K562 (cell line): ENCODE measurements around the gene HTR3E. TPM values are rescaled to one million over a fixed set of nuclear protein-coding genes. Genes with fewer than 3 reads are reported as not detected.

Source experiments
- ATAC-seq: fragments of 200-7000 bp; cut with Tn5 transposase; 3 replicates; pipeline ENCODE4 v1.9.1; 2020; ENCODE audit warnings: moderate library complexity
- BruUV-seq: library from RNA; stranded (reverse); fragments of 400-500 nt; replicated peaks from 2 replicates; lab custom pipeline; 2021; lab: Mats Ljungman, UMichigan
- CTCF ChIA-PET: fragments of 300-600 bp; formaldehyde crosslinking; extraction: SDS; loops from one replicate; lab custom pipeline; 2021; ENCODE audit warnings: low intra/inter-chr PET ratio; lab: Yijun Ruan, JAX
- POLR2A ChIA-PET: fragments of 300-600, 350-650 bp; sonication (Branson Sonifier 250); formaldehyde crosslinking; extraction: SDS; loops from one replicate; lab custom pipeline; 2021; ENCODE audit warnings: antibody characterized with exemption, inconsistent platforms; lab: Yijun Ruan, JAX
- DNase-seq, 4 experiments: peaks; one replicate each; pipeline versions ENCODE4 v3.0.0 to v3.0.0-alpha.2; 2011 to 2018; ENCODE audit warnings: low spot score in 3 of 4, mixed read lengths in 3 of 4; ENCODE audit errors: extremely low read depth in 1 of 4
- FAIRE-seq: peaks from 2 replicates; lab custom pipeline; 2011; peaks lifted over from hg19 to GRCh38; lab: Jason Lieb, UNC
- H2AFZ ChIP-seq: 2 replicates; pipeline ENCODE4 v1.6.0; 2011; ENCODE audit warnings: low read depth, low read length, control low read depth, inconsistent platforms
- H3K27ac ChIP-seq: fragments of 200-600 bp; 3 replicates; pipeline ENCODE4 v1.8.0; 2011; ENCODE audit warnings: low read depth, mild to moderate bottlenecking, control low read depth, inconsistent platforms, low read length, moderate library complexity, mixed read lengths; ENCODE audit errors: extremely low read depth
- H3K27me3 ChIP-seq, 2 experiments: fragments of 300-600 bp in 1 of 2; 2 replicates in 1 of 2; 3 replicates in 1 of 2; pipeline versions ENCODE4 v1.6.0 to v1.8.0; 2011; ENCODE audit warnings: inconsistent platforms in 2 of 2, low read length in 2 of 2, mild to moderate bottlenecking in 1 of 2, mixed read lengths in 1 of 2, moderate library complexity in 1 of 2; ENCODE audit not compliant: control insufficient read depth in 2 of 2, insufficient read depth in 2 of 2
- H3K36me3 ChIP-seq: fragments of 300-600 bp; 3 replicates; pipeline ENCODE4 v1.8.0; 2011; ENCODE audit warnings: mild to moderate bottlenecking, low read length, inconsistent platforms; ENCODE audit not compliant: control insufficient read depth, insufficient read depth
- H3K4me1 ChIP-seq, 2 experiments: fragments of 200-600 bp in 1 of 2; replicated peaks in 1 of 2; 2 replicates in 1 of 2; 3 replicates in 1 of 2; pipeline versions ENCODE4 v1.5.1 to v1.8.0; 2011; ENCODE audit warnings: inconsistent platforms in 2 of 2, low read length in 2 of 2, mild to moderate bottlenecking in 1 of 2, mixed read lengths in 1 of 2, moderate library complexity in 1 of 2; ENCODE audit not compliant: control insufficient read depth in 2 of 2, insufficient read depth in 2 of 2
- H3K4me2 ChIP-seq: 2 replicates; pipeline ENCODE4 v1.6.1; 2011; ENCODE audit warnings: low read length, control low read depth, inconsistent platforms, mixed read lengths; ENCODE audit not compliant: insufficient read depth
- H3K4me3 ChIP-seq: fragments of 200-600 bp; sonication (generic), shearing (Covaris generic); 2 replicates; pipeline ENCODE4 v1.5.1; 2016; ENCODE audit warnings: control low read depth, inconsistent platforms
- H3K79me2 ChIP-seq: fragments of 200-600 bp; 3 replicates; pipeline ENCODE4 v1.8.0; 2011; ENCODE audit warnings: low read length, inconsistent platforms; ENCODE audit not compliant: control insufficient read depth, insufficient read depth
- H3K9ac ChIP-seq, 2 experiments: 2 replicates each; pipeline versions ENCODE4 v1.6.0 to v1.6.1; 2011; ENCODE audit warnings: low read depth in 2 of 2, low read length in 2 of 2, control low read depth in 1 of 2, inconsistent platforms in 1 of 2, mild to moderate bottlenecking in 1 of 2, mixed read lengths in 1 of 2; ENCODE audit not compliant: insufficient read depth in 1 of 2
- H3K9me1 ChIP-seq: one replicate; pipeline ENCODE4 v1.6.0; 2011; ENCODE audit warnings: inconsistent platforms, mild to moderate bottlenecking, low read length, moderate library complexity; ENCODE audit not compliant: control insufficient read depth, insufficient read depth
- H3K9me3 ChIP-seq: replicated peaks from 2 replicates; pipeline ENCODE4 v1.5.1; 2011; ENCODE audit warnings: low read depth, low read length, inconsistent platforms; ENCODE audit not compliant: control insufficient read depth, insufficient read depth
- H4K20me1 ChIP-seq: replicated peaks from 2 replicates; pipeline ENCODE4 v1.6.1; 2011; ENCODE audit warnings: low read length, inconsistent platforms, mixed read lengths; ENCODE audit not compliant: control insufficient read depth, insufficient read depth
- CBFA2T3 ChIP-seq: fragments of 450-650 bp; IDR thresholded peaks from 2 replicates; pipeline ENCODE4 v1.6.1; 2017
- CCNT2 ChIP-seq: IDR thresholded peaks from 2 replicates; pipeline ENCODE4 v1.6.1; 2011; ENCODE audit warnings: borderline replicate concordance, low read depth, mild to moderate bottlenecking, moderate library complexity, mixed read lengths, low read length; ENCODE audit not compliant: insufficient read length; ENCODE audit errors: extremely low read depth
- CXXC5 ChIP-seq: fragments of 250-450 bp; sonication (Bioruptor Pico); IDR thresholded peaks from 2 replicates; pipeline ENCODE4 v1.8.0; 2022; ENCODE audit warnings: inconsistent platforms, mild to moderate bottlenecking, moderate library complexity
- DMBX1 ChIP-seq: fragments of 250-450 bp; sonication (Bioruptor Pico); IDR thresholded peaks from 2 replicates; pipeline ENCODE4 v1.8.0; 2022; ENCODE audit warnings: inconsistent platforms, mild to moderate bottlenecking, moderate library complexity, borderline replicate concordance
- FOXJ2 ChIP-seq: fragments of 200-800 bp; sonication (Bioruptor generic); IDR thresholded peaks from 2 replicates; pipeline ENCODE4 v1.6.1; 2016; ENCODE audit warnings: missing genetic modification characterization, missing compliant biosample characterization
- FOXM1 ChIP-seq, 2 experiments: fragments of 450-650 bp in 1 of 2; sonication (generic) in 1 of 2; formaldehyde crosslinking in 1 of 2; IDR thresholded peaks; 2 replicates each; pipeline versions ENCODE4 v1.6.1 to v1.9.0; 2017 to 2022; ENCODE audit warnings: low read depth in 2 of 2, mild to moderate bottlenecking in 2 of 2, missing genetic modification reagents in 1 of 2, moderate library complexity in 1 of 2
- GATA2 ChIP-seq: sonication (generic); formaldehyde crosslinking; IDR thresholded peaks from 2 replicates; pipeline ENCODE4 v1.4.0; 2020; ENCODE audit warnings: mild to moderate bottlenecking, missing genetic modification reagents
- HDAC8 ChIP-seq: fragments of 450-650 bp; IDR thresholded peaks from 2 replicates; pipeline ENCODE4 v1.6.1; 2016; ENCODE audit warnings: mild to moderate bottlenecking, missing genetic modification characterization, moderate library complexity, missing compliant biosample characterization
- ID3 ChIP-seq, 2 experiments: fragments of 250-450 bp in 1 of 2; fragments of 450-650 bp in 1 of 2; sonication (Bioruptor Pico) in 1 of 2; IDR thresholded peaks; 2 replicates each; pipeline versions ENCODE4 v1.6.1 to v1.8.0; 2016 to 2021; ENCODE audit warnings: mild to moderate bottlenecking in 2 of 2, moderate library complexity in 2 of 2, missing compliant biosample characterization in 1 of 2, missing genetic modification characterization in 1 of 2
- JUND ChIP-seq, 2 experiments: IDR thresholded peaks; 2 replicates in 1 of 2; 3 replicates in 1 of 2; pipeline ENCODE4 v1.6.1; 2011; ENCODE audit warnings: borderline replicate concordance in 2 of 2, low read depth in 2 of 2, low read length in 2 of 2, improper control_type of control experiment in 1 of 2, missing biosample characterization in 1 of 2, missing genetic modification characterization in 1 of 2, missing genetic modification reagents in 1 of 2
- KLF16 ChIP-seq: IDR thresholded peaks from 2 replicates; pipeline ENCODE4 v1.6.1; 2016; ENCODE audit warnings: antibody characterized with exemption
- NCOR1 ChIP-seq: fragments of 450-650 bp; IDR thresholded peaks from 2 replicates; pipeline ENCODE4 v1.6.1; 2016; ENCODE audit warnings: mild to moderate bottlenecking, moderate library complexity
- NR4A1 ChIP-seq, 2 experiments: fragments of 250-450 bp in 1 of 2; fragments of 450-650 bp in 1 of 2; sonication (Bioruptor Pico) in 1 of 2; IDR thresholded peaks; 2 replicates each; pipeline versions ENCODE4 v1.4.0 to v1.6.1; 2016 to 2020; ENCODE audit warnings: mild to moderate bottlenecking in 2 of 2, missing compliant biosample characterization in 1 of 2, missing genetic modification characterization in 1 of 2, moderate library complexity in 1 of 2
- RBBP5 ChIP-seq: fragments of 200-600 bp; sonication (generic); IDR thresholded peaks from 2 replicates; pipeline ENCODE4 v1.6.1; 2012; ENCODE audit warnings: borderline replicate concordance, mild to moderate bottlenecking, low read length, control low read depth, inconsistent platforms; ENCODE audit not compliant: insufficient read depth, poor library complexity, severe bottlenecking
- RBM17 ChIP-seq: fragments of 200-400 bp; formaldehyde crosslinking; IDR thresholded peaks from 2 replicates; pipeline ENCODE4 v1.6.1; 2017; ENCODE audit warnings: low read depth, mild to moderate bottlenecking, low read length, borderline replicate concordance
- RCOR1 ChIP-seq, 2 experiments: IDR thresholded peaks; 2 replicates each; pipeline ENCODE4 v1.6.1; 2012; ENCODE audit warnings: low read depth in 2 of 2, low read length in 2 of 2, borderline replicate concordance in 1 of 2, improper control_type of control experiment in 1 of 2
- SMARCC2 ChIP-seq: fragments of 450-650 bp; IDR thresholded peaks from 2 replicates; pipeline ENCODE4 v1.6.1; 2017; ENCODE audit warnings: antibody characterized with exemption, moderate library complexity, mild to moderate bottlenecking, low read depth
- STAT5A ChIP-seq: IDR thresholded peaks from 2 replicates; pipeline ENCODE4 v1.6.1; 2012; ENCODE audit warnings: low read length, inconsistent platforms, borderline replicate concordance
- TRIM24 ChIP-seq, 2 experiments: fragments of 450-650 bp; IDR thresholded peaks; 2 replicates each; pipeline ENCODE4 v1.6.1; 2016
- ZNF583 ChIP-seq: fragments of 250-450 bp; sonication (Bioruptor Pico); IDR thresholded peaks from 2 replicates; pipeline ENCODE4 v1.4.0; 2020
- ZNF589 ChIP-seq: fragments of 200-800 bp; sonication (Bioruptor generic); IDR thresholded peaks from 2 replicates; pipeline ENCODE4 v1.6.1; 2016; ENCODE audit warnings: low read depth, missing genetic modification characterization, missing compliant biosample characterization
- WGBS: fragments of 100-300 bp; shearing (Covaris generic); methylation state at CpG from one replicate; pipeline ENCODE4 v1.1.6; 2016; ENCODE audit warnings: low coverage, mixed read lengths; ENCODE audit not compliant: insufficient coverage; ENCODE audit errors: missing lambda C conversion rate; 5-methylcytosine and 5-hydroxymethylcytosine counted together
- in situ Hi-C: fragments of 300-500 bp; cut with MboI; formaldehyde crosslinking; loops from 4 replicates; pipeline ENCODE4 v1.15.0; 2018; ENCODE audit warnings: inconsistent platforms, mixed read lengths
- intact Hi-C: fragments of 100-400 bp; cut with micrococcal nuclease; formaldehyde crosslinking; loops from 2 replicates; pipeline ENCODE4 v1.14.2; 2022
- polyA plus RNA-seq, 8 experiments: library from polyadenylated mRNA; depleted of rRNA in 4 of 8; stranded (reverse) in 5 of 8; unstranded in 3 of 8; fragments of >200 nt; fragmentation: Nextera tagmentation in 2 of 8; fragmentation: Illumina TruSeq in 1 of 8; extraction: Ambion mirVana in 2 of 8; extraction: Trizol in 1 of 8; gene quantifications; 2 replicates each; pipeline versions ENCODE4 v1.2.1 to v1.2.3, GENCODE V29; 2011 to 2014; ENCODE audit warnings: inconsistent platforms in 1 of 8, missing spikeins in 1 of 8
- total RNA-seq, 7 experiments: library from RNA; depleted of rRNA in 6 of 7; stranded (reverse); fragments of >200 nt in 6 of 7; fragmentation: Illumina TruSeq in 2 of 7; extraction: Trizol in 2 of 7; gene quantifications; 2 replicates each; pipeline versions ENCODE4 v1.2.1 to v1.2.3, GENCODE V29; 2011 to 2021; ENCODE audit warnings: low replicate concordance in 1 of 7

HTR3E gene
- total and polyA plus RNA-seq, 9 of the 15 experiments (the other 6 are each of a cell fraction or from before 2014, with no cell fraction given): not detected

DNA sequence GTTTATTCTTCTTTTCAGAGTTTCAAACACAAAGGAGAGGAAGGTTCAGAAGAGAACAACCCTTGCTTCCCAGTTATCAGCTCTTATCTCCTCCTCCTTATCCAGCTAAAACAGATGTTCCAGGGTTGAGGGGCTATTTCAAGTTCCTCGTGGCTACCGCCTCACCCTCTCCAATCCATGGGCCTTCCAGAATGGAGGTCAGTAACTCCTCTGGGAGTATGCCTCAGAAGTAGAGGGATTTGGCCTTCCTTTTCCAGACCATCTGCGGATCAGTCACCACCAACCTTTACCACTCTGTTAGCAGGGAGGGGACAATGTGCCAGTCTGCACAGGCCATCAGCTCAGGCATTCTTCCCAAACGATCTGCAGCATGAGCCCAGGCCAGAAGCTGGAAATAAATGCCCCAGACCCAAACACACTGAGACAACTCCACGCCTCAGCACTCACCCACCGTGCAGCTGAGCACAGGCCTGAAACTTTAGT, 29.2 kb upstream of the HTR3E start:
- Histone ChIP-seq H3K27ac (peak overlapping the region; percentile 66), H3K27me3 (no peaks in the 10 kb centered on the region), H3K9me3 (peaks cover 6% of the 10 kb centered on the region), H4K20me1 (no peaks in the 10 kb centered on the region), H3K4me3 (no peak overlapping the region), H2AFZ (peak overlapping the region; percentile 92), H3K79me2 (no peaks in the 10 kb centered on the region), H3K4me2 (peak overlapping the region; percentile 45), H3K9me1 (no peaks in the 10 kb centered on the region), H3K36me3 (no peaks in the 10 kb centered on the region), H3K9ac (peak overlapping the region; percentile 37 to 45; a peak in 3 of 4 replicates), H3K4me1 (peaks cover 9 to 11% of the 10 kb centered on the region in 2 experiments; a peak in 4 of 5 replicates)
- CTCF ChIA-PET: no interaction called here
- peak; percentile 74 for FAIRE-seq
- DNase-seq: peak; percentile 64 to 76 (median 69)
- WGBS: 30% methylated on average over 6 of the region's 6 CpGs
- POLR2A ChIA-PET: interaction anchor here (0.7 to 1.8 kb wide), 5 partner anchors 9 to 68 kb away, joined by 3 to 4 read pairs (median 3); partner anchors contain the start of genes ABCC5 and EIF2B5
- peak; percentile 83 for ATAC-seq
- in situ Hi-C loops: no loop called here
- BruUV-seq: no TSS peak
- intact Hi-C loops: no loop called here
- TF ChIP-seq JUND (IDR thresholded peaks at IDR 0.05; ENCODE audit: borderline replicate concordance, low read depth, low read length) (peak; percentile 21; the same call in 1 of the 2 replicates), JUND (tag; IDR thresholded peaks at IDR 0.05; ENCODE audit: borderline replicate concordance, low read depth, low read length) (peak; percentile 18; the same call in 1 of the 3 replicates), TRIM24 (IDR thresholded peaks at IDR 0.05) (peak in 1 of 2 experiments; percentile 48; a peak in 1 of 4 replicates), ZNF589 (CRISPR knock-in tag) (peak; percentile 52; the same call in 1 of the 2 replicates), GATA2 (CRISPR knock-in tag) (peak; percentile 65; the same call in 1 of the 2 replicates), CCNT2 (peak; percentile 35), RCOR1 (IDR thresholded peaks at IDR 0.05; ENCODE audit: borderline replicate concordance in 1 of 2, low read depth in 2 of 2, low read length in 2 of 2) (peak in 1 of 2 experiments; percentile 30; a peak in 1 of 4 replicates), DMBX1 (CRISPR knock-in tag) (0 out of 2 replicates have a peak, but pooled peaks have one; percentile 10), CXXC5 (CRISPR knock-in tag) (peak; percentile 35), KLF16 (0 out of 2 replicates have a peak, but pooled peaks have one; percentile 12), ZNF583 (CRISPR knock-in tag) (0 out of 2 replicates have a peak, but pooled peaks have one; percentile 63), NR4A1 (CRISPR knock-in tag; IDR thresholded peaks at IDR 0.05) (no peak), NR4A1 (tag; IDR thresholded peaks at IDR 0.05) (peak; percentile 79), RBBP5 (peak; percentile 42), CBFA2T3 (peak; percentile 72), HDAC8 (tag) (no peak), FOXM1 (IDR thresholded peaks at IDR 0.05; ENCODE audit: low read depth) (0 out of 2 replicates have a peak, but pooled peaks have one; percentile 36), FOXM1 (CRISPR knock-in tag; IDR thresholded peaks at IDR 0.05; ENCODE audit: low read depth) (no peak), STAT5A (peak; percentile 25; the same call in 1 of the 2 replicates), NCOR1 (peak; percentile 62), RBM17 (no peak), ID3 (CRISPR knock-in tag; IDR thresholded peaks at IDR 0.05) (no peak), ID3 (tag; IDR thresholded peaks at IDR 0.05) (0 out of 2 replicates have a peak, but pooled peaks have one; percentile 43), FOXJ2 (tag) (peak; percentile 70; the same call in 1 of the 2 replicates), SMARCC2 (0 out of 2 replicates have a peak, but pooled peaks have one; percentile 39)
